Thoracic aorta (tissue), 2 donors: ENCODE data around the gene CTNNA3. TPM values are rescaled to one million over a fixed set of nuclear protein-coding genes. Genes with fewer than 3 reads are reported as not detected.

ENCODE experiments used
- ATAC-seq: fragments of 150-250 bp; one replicate; pipeline ENCODE4 v1.8.0; 2017; ENCODE audit warnings: low read depth; ENCODE audit not compliant: insufficient number of reproducible peaks, low FRiP score
- DNase-seq: peaks from one replicate; pipeline ENCODE4 v3.0.0-alpha.2; 2020; ENCODE audit warnings: low spot score
- H3K27ac ChIP-seq, 2 donors: fragments of 200-600 bp; sonication (generic); 1 replicate in 1 of 2; 2 replicates in 1 of 2; pipeline ENCODE4 v1.5.1; 2016; ENCODE audit warnings: mild to moderate bottlenecking in 2 of 2, moderate library complexity in 2 of 2
- H3K27me3 ChIP-seq: fragments of 200-600 bp; sonication (generic); replicated peaks from 2 replicates; pipeline ENCODE4 v1.6.0; 2016; ENCODE audit warnings: mild to moderate bottlenecking; ENCODE audit not compliant: insufficient read depth
- H3K36me3 ChIP-seq: fragments of 200-600 bp; sonication (generic); one replicate; pipeline ENCODE4 v1.5.1; 2016
- H3K4me1 ChIP-seq, 2 donors: fragments of 200-600 bp; sonication (generic); 1 replicate in 1 of 2; 2 replicates in 1 of 2; pipeline versions ENCODE4 v1.5.1 to v1.6.0; 2016; ENCODE audit warnings: low read depth in 2 of 2, mild to moderate bottlenecking in 1 of 2; ENCODE audit not compliant: control insufficient read depth in 1 of 2
- H3K4me3 ChIP-seq: fragments of 200-600 bp; sonication (generic); 2 replicates; pipeline ENCODE4 v1.5.1; 2016; ENCODE audit warnings: mild to moderate bottlenecking
- H3K9me3 ChIP-seq: fragments of 200-600 bp; sonication (generic); 2 replicates; pipeline ENCODE4 v1.5.1; 2016
- CTCF ChIP-seq: fragments of 200-600 bp; sonication (generic); IDR thresholded peaks from one replicate; pipeline ENCODE4 v1.5.1; 2019; ENCODE audit warnings: antibody characterized with exemption
- total RNA-seq, 2 donors: library from RNA; depleted of rRNA; stranded (reverse); fragments of >200 nt; gene quantifications; one replicate each; pipeline versions ENCODE4 v1.1.0 to v1.2.3, GENCODE V29; 2016

CTNNA3 gene
- total RNA-seq, 2 donors from 2014 or later: 0.95 to 1.2 TPM

GRCh38 chr10:66795866-66796265 is 900.1 kb downstream of the CTNNA3 start:
- ATAC-seq (no peak), DNase-seq (no peak)
- Histone ChIP-seq H3K4me3 (no peak overlapping the region), H3K4me1 (no peaks in the 10 kb centered on the region), H3K27ac (no peak overlapping the region), H3K27me3 (no peaks in the 10 kb centered on the region), H3K36me3 (no peaks in the 10 kb centered on the region), H3K9me3 (no peaks in the 10 kb centered on the region)
- TF ChIP-seq CTCF: no peak

GRCh38 chr10:66792441-66792840 is 903.6 kb downstream of the CTNNA3 start:
- ATAC-seq (no peak), DNase-seq (no peak)
- Histone ChIP-seq H3K36me3 (no peaks in the 10 kb centered on the region), H3K27me3 (no peaks in the 10 kb centered on the region), H3K4me1 (no peaks in the 10 kb centered on the region), H3K4me3 (no peak overlapping the region), H3K27ac (no peak overlapping the region), H3K9me3 (no peaks in the 10 kb centered on the region)
- no peak for TF ChIP-seq CTCF

GRCh38 chr10:66788178-66788987 is 907.6 kb downstream of the CTNNA3 start:
- Histone ChIP-seq H3K36me3 (no peaks in the 10 kb centered on the region), H3K4me1 (no peaks in the 10 kb centered on the region), H3K27ac (no peak overlapping the region), H3K4me3 (no peak overlapping the region), H3K9me3 (no peaks in the 10 kb centered on the region), H3K27me3 (no peaks in the 10 kb centered on the region)
- ATAC-seq (no peak), DNase-seq (no peak)
- TF ChIP-seq CTCF: no peak

GRCh38 chr10:66786709-66787108 is 909.3 kb downstream of the CTNNA3 start:
- Histone ChIP-seq H3K27me3 (no peaks in the 10 kb centered on the region), H3K27ac (no peak overlapping the region), H3K4me1 (no peaks in the 10 kb centered on the region), H3K9me3 (no peaks in the 10 kb centered on the region), H3K36me3 (no peaks in the 10 kb centered on the region), H3K4me3 (no peak overlapping the region)
- DNase-seq (no peak), ATAC-seq (no peak)
- TF ChIP-seq CTCF: no peak

GRCh38 chr10:66784770-66785169 is 911.2 kb downstream of the CTNNA3 start:
- H3K36me3 ChIP-seq: no peaks in the 10 kb centered on the region
- ATAC-seq (no peak), DNase-seq (no peak)
- H3K9me3 ChIP-seq: no peaks in the 10 kb centered on the region
- H3K4me1 ChIP-seq: no peaks in the 10 kb centered on the region
- H3K27me3 ChIP-seq: no peaks in the 10 kb centered on the region
- H3K27ac ChIP-seq: no peak overlapping the region
- no peak overlapping the region for H3K4me3 ChIP-seq
- TF ChIP-seq CTCF: no peak
